LNCAP (cell line): ENCODE results near the gene TBXAS1.

Source experiments
- TF ChIP-seq, protein P1 (sequence below): fragments of 450-650 bp; IDR thresholded peaks from 2 replicates; pipeline ENCODE4 v1.5.1; 2017; ENCODE audit warnings: mild to moderate bottlenecking

TBXAS1 gene

DNA sequence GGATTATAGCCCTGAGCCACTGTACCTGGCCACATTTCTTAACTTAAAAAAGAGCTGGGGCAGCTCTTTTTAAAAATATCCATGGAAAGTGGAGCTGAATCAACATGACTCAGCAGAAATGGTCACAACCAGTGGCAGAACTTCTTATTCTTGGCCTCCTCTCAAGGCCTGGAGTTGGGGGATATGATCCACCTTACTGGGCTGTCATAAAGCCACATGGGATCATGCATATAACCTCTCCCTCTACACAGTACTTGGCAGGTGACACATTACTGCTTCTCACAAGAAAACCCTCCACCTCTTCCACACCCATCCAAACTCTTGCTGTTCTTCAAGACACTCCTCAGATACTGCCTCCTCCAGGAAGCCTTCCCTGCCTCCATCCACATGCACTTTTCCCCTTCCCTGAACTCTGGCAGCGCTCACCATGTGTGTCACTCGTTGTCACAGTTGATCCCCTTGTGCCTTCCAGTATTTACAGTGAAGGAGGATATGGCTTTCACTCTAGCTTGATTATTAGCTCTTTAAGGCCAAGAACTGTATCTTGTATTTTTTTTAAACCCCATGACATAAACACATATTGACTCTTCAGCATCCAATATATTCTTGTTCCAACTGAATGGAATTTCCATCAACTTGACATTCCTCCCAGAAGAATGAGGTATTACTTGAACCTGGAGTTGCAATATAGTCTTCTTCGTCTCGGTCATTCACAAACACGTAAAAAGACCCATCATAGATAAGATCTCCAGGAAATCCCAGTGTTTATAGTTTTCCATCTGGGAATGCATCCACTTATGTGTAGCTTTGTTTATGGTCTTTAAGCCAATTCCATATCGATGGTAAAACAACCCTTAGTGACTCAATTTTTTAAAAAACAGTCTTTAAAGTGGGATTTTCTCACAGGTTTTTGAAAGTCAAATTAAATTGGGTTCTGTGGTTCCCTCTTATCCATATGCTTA is 85.5 kb downstream of the TBXAS1 start:
- TF ChIP-seq, protein P1, sequence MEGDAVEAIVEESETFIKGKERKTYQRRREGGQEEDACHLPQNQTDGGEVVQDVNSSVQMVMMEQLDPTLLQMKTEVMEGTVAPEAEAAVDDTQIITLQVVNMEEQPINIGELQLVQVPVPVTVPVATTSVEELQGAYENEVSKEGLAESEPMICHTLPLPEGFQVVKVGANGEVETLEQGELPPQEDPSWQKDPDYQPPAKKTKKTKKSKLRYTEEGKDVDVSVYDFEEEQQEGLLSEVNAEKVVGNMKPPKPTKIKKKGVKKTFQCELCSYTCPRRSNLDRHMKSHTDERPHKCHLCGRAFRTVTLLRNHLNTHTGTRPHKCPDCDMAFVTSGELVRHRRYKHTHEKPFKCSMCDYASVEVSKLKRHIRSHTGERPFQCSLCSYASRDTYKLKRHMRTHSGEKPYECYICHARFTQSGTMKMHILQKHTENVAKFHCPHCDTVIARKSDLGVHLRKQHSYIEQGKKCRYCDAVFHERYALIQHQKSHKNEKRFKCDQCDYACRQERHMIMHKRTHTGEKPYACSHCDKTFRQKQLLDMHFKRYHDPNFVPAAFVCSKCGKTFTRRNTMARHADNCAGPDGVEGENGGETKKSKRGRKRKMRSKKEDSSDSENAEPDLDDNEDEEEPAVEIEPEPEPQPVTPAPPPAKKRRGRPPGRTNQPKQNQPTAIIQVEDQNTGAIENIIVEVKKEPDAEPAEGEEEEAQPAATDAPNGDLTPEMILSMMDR = no peak

DNA sequence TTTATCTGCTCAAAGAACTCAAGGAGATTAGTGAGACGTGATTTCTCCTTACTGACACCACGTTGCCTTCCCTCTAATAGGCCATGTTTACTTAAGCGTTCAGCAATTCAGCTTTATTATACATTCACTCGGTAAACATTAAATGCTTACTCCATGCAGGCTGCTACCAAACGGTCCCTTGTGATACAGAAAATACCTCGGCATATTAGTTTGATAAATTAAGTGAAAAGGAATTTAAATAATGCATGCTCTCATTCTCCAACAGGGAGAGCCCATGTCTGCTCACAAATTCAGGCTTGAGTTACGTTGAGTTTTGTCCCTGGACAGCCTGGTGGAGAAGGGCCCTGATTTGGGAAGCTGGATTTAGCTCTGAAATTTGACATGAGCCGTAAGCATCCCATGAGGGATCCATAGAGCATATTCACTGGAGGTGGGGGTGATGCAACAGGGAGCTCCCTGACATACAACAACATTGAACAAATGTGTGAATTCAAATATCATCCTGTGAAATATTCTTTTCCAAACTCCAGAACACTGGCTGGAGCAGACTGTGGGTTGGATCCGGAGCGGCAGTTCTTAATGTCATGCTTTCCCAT is 86.3 kb downstream of the TBXAS1 start:
- TF ChIP-seq, protein P1 = no peak

DNA sequence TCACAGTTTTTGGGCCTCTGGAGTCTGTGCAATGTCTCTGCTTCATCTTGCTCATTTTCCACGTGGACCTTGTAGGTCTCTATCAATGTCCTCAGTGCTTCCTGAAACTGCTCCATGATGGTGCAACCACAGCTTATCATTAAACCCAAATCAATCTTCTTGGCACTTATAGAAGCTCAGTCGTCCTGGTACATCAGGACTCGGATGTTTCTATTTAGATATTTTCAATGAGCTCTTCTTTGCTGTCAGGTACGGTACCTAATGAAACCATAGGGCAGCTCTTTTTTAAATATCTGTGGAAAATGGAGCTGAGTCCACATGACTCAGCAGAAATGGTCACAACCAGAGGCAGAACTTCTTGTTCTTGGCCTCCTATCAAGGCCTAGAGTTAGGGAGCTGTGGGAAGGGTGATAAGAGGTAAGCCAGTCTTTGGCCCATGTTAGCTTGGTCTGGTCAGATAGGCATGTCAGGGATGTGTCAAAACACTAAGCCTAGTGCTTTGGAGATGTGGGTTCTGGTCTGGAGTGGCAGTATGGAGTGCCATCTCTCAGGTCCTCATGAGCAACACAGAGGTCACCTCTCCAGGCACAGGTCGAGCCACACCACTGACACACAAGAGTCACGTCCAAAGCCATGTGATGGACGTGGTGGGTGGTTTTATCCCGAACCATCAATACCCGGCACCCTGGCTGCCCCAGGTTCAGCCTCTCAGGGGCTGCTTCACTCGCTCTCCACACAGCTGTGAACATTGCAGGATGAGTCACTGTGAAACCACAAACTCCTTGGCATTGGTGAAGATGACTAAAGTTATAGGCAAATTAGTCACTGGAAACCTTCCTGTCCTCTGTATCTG is 87.0 kb downstream of the TBXAS1 start:
- TF ChIP-seq, protein P1 = no peak

DNA sequence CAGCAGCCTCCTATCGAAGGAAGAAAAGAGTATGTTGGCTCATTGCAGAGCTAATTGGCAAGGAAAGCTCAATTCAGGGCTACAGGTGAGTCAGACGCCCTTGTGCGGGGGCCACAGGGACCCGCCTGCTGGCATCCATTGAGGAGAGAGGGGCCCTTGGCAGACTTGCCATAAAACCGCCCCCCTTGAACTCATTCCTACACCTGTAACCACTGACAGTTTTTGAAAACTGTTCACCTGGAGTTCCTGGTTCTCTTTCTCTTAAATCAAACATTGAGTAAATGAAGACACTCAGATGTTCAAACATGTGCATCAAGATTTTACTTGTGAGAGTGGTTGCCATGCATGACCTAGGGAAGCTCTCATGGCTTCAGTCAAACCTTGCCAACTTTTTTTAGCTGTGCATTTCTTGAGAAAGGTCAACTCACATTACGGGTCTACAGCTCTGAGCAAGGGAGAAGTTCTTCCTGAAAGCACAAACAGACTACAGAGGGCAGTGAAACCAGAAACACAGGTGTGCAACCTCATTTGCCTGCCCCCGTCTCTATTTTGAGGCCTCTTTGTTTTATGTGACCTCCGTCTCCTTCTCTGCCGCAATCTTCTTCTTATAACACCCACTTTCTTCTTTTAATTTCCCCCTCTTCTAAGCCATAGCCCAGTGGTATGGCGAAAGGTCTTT is 87.8 kb downstream of the TBXAS1 start:
- TF ChIP-seq, protein P1 = no peak

DNA sequence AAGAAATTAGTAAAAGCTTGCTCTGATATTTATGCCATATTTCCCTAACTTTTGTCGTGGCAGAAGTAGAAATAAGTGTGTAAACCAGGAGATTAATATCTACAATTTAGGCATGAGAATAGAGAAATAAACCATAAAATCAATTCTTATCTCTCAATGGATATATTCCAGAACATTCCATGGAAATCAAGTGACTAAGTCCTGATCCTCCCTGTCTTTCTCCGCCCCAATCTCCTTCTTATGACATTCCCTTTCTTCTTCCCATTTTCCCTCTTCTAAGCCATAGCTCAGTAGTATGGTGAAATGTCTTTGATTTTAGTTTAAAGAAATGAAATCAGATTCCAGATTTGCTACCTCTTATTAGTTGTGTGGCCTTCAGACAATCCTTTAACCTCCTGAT is 88.8 kb downstream of the TBXAS1 start:
- TF ChIP-seq, protein P1 = no peak

DNA sequence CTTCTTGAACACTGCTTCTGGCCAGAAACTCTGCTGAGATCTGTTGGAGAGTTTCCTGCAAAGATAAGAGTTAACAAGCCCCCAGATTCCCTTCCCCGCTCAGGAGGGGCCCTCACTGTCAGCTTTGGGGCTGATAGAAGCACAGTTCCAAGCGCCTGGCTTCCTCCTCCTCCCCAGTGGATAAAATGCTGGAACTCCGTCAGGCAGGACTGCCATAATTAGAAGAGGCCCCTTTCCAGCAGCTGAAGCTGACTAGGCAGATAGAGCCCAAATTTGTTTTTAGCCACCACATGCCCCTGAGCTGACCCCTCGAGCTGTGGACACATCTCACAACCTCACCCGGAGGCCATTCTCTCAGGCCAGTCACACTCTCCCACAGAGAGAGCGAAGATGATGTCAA is 89.4 kb downstream of the TBXAS1 start:
- TF ChIP-seq, protein P1 = no peak

DNA sequence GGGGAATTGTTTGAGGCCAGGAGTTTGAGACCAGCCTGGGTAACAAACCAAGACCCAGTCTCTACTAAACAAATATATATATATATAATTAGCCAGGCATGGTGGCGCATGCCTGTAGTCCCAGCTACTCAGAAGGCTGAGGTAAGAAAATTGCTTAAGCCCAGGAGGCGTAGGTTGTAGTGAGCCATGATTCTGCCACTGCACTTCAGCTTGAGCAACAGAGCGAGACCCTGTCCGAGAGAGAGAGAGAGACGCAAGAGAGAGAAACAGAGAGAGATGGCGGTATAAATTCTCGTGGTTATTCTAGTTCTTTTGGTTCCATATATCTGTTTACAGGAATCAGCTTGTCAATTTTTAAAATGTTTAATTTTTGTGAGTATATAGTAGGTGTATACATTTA is 94.0 kb downstream of the TBXAS1 start:
- TF ChIP-seq, protein P1 = no peak
